Activated CD4-positive, alpha-beta T cell treated with anti-CD3 and anti-CD28 coated beads, Interleukin-2, amount 50 U/mL, for 24 hours (primary cell): Measurements from ENCODE around the gene FBXO5.

Source experiments
- DNase-seq, 2 donors: peaks; one replicate each; pipeline ENCODE4 v3.0.0-alpha.2; 2020; ENCODE audit warnings: low read depth in 1 of 2, low spot score in 1 of 2

Gene FBXO5

GRCh38 chr6:152952045-152952444 is 30.8 kb downstream of the FBXO5 start:
- DNase-seq, result no peak

- no peak for DNase-seq
Measured at GRCh38 chr6:152950240-152950639, 32.6 kb downstream of the FBXO5 start.

GRCh38 chr6:152948150-152948768 is 34.6 kb downstream of the FBXO5 start:
- DNase-seq, result peak in 1 of 2 donors; percentile 3

GRCh38 chr6:152946995-152947394 is 35.8 kb downstream of the FBXO5 start:
- no peak for DNase-seq

- DNase-seq, result no peak
Measured at GRCh38 chr6:152946484-152946883, 36.4 kb downstream of the FBXO5 start.

GRCh38 chr6:152943260-152943897 is 39.5 kb downstream of the FBXO5 start:
- DNase-seq, result no peak

GRCh38 chr6:152942319-152942869 is 40.4 kb downstream of the FBXO5 start:
- DNase-seq, result no peak

GRCh38 chr6:152941746-152942145 is 41.1 kb downstream of the FBXO5 start:
- no peak for DNase-seq

- no peak for DNase-seq
Measured at GRCh38 chr6:152932865-152933264, 50.0 kb downstream of the FBXO5 start.

GRCh38 chr6:152922706-152923105 is 60.1 kb downstream of the FBXO5 start:
- DNase-seq, result no peak
